Stimulated activated CD8-positive, alpha-beta memory T cell treated with anti-CD3 and anti-CD28 coated beads, Interleukin-12 subunit alpha, Interleukin-12 subunit beta, amount 100 ng/mL, for 1 hour (primary cell): ENCODE measurements around the gene CMPK1.
"Not testable (repeated sequence)": the region's sequence is repeated elsewhere in the genome, so short reads cannot be mapped to it uniquely, and the experiment has no call there.

Experiments
- DNase-seq: peaks from one replicate; pipeline ENCODE4 v3.0.0-alpha.2; 2020; ENCODE audit warnings: low read depth

CMPK1 gene

DNA sequence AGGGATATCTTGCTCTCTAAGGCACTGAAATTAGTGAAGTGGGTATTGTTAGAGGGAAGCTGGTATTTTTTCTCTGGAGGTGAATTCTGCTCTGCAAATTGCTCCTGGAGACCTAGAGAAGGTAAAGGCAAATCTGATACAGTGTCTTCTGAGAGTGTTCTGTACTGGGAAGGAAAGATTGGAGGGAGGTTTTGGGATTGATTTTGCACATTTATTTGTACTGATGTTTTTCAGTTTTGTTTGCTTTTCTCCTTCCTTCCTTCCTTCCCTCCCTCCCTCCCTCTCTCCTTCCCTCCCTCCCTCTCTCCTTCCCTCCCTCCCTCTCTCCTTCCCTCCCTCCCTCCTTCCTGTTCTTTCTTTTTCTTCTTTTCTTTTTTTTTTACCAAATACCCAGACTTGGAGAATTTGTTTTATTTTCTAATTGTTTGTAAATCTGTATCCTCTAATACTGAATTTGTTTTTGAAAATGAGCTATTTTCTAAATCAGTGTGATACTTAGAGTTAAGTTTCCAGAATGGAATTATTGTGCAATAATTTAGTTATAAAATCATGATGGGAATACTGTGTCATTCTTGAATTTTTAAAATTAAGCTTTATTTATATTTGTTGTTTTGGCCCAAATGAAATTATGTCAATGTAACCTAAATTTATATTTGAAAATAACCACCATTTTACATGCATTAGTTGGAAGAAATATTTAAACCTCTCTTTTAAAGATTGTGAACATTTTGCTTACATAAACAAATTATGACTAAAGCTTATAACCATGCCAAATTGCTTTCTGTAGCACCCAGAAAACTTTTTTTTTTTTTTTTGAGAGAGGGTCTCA, 4.9 kb downstream of the CMPK1 start:
- DNase-seq, result no peak

DNA sequence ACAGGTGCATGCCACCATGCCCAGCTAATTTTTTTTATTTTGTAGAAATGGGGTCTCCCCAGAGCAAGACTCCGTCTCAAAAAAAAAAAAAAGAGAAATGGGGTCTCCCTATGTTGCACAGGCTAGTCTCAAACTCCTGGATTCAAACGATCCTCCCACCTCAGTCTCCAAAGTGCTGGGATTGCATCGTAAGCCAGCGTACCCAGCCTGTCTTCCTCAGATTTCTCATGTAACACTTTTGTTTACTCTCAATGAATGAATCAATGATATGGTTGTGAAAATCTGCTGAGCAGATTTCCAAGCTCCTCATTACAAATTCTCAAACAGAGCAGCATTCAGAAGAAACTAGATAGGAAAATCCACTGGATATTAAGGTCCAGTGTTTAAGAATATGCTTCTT, 6.6 kb downstream of the CMPK1 start:
- no peak for DNase-seq

DNA sequence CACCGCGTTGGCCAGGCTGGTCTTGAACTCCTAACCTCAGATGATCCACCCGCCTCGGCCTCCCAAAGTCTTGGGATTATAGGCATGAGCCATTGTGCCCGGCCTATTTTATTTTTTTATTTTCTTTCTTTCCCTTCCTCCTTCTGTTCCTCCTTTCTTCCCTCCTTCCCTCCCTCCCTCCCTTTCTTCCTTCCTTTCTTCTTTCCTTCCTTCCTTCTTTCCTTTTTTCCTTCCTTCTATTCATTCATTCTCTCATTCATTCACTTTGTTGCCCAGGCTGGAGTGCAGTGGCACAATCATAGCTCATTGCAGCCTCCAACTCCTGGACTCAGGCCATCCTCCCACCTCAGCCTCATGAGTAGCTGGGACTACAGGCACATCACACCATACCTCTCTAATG, 13.4 kb downstream of the CMPK1 start:
- DNase-seq, result not testable (repeated sequence)

DNA sequence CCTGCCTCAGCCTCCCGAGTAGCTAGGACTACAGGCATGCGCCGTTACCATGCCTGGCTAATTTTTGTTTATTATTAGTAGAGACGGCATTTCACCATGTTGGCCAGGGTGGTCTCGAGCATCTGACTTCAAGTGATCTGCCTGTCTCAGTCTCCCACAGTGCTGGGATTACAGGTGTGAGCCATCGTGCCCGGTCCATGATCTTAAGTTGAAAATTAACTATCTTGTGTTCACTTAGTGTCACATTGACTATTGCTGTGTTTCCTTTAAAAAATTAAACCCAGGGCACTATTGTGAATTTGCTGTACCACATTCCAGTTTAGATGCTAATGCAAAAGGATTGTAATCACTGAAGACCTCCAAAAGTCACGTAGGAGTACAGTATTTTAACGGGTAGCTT, 14.1 kb downstream of the CMPK1 start:
- DNase-seq, result no peak

DNA sequence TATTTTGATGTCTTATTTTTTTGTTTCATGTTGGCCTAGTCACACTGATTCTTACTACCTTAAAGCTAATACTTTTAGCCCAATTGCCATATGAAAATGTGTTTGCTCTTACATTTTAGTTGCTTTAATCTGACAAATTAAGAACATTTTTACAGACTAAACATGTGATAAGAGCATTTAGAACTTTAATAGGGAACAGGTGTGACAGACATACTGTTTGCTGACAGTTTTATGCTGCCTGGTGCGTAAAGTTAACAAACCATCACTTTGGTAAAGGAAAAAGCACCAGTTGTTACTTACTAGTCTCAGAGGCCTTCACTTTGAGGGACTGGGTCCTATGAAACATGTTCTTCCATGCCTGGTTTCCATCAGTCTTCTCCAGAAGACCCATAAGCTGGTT, 14.7 kb downstream of the CMPK1 start:
- no peak for DNase-seq

DNA sequence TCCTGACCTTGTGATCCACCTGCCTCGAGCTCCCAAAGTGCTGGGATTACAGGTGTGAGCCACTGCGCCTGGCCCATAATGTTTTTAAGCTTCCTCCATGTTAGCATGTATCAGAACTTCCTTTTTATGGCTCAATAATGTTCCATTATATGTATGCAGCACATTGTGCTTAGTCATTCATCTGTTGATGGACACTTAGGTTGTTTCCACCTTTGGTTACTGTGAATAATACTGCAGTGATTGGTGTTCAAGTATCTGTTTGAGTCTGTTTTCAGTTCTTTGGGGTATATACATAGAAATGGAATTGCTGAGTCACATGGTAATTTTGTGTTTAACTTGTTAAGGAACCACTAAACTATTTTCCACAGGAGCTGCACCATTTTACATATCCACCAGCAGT, 17.7 kb downstream of the CMPK1 start:
- DNase-seq, result no peak

DNA sequence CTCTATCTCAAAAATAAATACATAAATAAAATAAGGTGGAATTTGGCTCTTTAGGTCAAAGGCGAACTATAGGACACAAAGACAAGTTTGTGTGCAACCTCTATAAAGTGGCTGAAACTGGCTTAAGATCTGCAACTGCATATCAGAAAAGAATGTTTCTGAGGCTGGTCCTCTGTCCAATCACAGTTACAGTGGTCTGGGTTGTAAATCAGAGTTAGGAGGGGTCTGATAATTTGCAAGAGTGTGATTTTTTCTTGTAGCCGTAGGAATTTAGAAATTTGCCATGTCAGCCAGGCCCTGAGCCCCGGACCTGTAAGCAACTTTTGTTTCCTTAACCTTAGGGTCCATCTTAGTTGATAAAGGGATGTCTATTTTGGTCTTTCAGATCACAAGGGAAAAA, 27.8 kb downstream of the CMPK1 start:
- DNase-seq, result no peak

DNA sequence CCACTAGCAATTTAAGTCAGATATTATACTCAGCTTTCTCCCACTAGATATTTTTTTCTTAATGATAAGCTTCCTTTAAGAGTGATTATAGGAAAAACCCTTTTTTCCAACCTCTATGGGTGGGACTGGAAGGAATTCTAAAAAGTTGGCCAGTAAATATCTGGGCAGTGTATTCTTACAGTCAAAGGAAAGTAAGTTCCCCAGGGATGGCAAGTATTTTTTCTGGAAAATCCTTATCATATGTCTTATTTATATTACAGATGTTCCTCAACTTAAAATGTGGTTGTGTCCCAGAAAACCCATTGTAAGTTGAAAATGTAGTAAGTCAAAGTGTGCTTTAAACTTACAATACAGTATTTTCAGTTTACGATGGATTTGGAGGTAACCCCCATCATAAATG, 29.2 kb downstream of the CMPK1 start:
- DNase-seq, result no peak

DNA sequence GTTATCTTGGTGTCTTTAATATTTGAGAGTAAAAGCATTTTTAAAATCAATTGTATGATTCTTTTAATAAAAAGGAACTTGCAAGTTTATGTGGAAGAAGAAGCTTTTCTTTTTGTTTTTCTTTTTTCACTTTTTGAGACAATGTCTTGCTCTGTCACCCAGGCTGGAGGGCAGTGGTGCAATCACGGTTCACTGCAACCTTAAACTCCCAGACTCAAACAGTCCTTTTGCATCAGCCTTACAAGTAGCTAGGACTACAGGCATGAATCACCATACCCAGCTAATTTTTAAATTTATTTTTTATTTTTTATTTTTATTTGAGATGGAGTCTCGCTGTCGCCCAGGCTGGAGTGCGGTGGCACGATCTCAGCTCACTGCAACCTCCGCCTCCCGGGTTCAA, 34.1 kb downstream of the CMPK1 start:
- no peak for DNase-seq

DNA sequence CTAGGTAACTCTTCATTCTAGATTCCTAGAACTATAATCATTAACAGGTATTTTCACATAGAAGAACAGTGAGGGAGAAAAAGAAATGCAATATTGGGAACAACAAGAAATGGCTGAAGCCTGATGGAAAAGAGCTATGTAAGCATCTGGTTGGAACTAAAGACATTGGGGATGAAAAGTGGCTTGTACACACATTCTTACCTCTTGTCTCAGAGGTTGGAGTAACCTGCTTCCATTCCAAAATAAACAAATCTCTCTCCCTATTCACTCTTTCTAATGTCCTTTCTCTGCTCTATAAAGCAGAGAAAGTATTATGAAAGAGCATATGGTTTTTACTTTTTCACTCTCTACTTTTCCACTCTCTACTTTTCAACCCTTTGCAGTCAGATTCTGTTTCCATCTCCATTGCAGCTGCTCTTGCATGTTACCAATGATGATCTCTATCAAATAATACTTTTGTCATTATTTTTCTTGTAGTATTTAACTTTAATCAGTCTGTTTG, 37.5 kb downstream of the CMPK1 start:
- no peak for DNase-seq

DNA sequence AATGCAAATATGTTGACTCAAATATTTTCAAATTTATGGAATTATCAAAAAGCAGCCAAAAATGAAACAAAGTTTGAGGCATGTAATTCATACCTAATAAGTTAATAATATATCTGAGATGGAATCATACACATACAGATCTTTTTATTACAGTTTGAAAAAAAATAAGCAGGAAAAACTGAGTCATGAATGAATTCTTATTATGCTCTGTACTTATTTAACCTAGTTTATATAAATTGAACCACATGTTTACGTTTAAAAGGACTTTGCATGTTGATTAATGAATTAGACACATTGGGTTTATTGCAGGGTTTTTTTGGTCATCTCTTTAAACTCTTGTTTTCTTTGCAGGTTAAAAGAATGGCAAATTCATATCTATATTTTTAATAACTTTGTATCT, 40.9 kb downstream of the CMPK1 start:
- DNase-seq, result no peak

DNA sequence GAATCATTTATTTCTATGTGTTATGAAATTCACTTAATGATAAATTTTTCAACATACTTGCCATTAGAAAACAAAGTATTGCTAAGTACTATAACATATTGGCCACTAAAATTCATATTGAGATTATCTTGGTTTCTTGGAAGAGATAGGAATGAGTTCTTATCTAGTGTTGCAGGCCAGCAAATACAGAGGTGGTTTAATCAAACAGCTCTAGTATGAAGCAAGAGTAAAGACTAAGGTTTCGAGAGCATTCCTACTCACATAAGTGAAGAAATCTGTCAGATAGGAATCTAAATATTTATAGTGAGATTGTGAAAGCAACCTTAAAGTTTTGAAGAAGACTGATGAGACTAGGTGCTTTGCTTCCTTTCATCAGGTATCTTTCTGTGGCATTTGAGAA, 44.6 kb downstream of the CMPK1 start:
- no peak for DNase-seq

DNA sequence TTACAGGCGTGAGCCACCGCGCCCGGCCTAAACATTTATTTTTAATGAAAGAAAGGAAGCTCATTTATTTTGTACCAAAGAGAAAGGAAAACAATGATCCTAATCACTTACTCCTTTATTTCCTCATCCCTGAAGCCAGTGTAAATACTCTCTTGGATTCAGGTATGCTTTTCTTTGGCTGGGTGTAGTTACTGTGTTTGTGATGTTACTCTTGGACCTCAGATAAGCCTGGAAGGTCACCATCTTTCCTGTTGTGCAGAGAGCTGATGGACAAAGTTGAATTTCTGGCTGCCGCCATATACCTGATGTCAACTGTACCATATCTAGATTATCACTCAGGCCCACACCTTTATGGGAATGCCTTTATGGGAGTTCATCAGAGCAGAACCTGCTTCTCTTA, 47.1 kb downstream of the CMPK1 start:
- no peak for DNase-seq

DNA sequence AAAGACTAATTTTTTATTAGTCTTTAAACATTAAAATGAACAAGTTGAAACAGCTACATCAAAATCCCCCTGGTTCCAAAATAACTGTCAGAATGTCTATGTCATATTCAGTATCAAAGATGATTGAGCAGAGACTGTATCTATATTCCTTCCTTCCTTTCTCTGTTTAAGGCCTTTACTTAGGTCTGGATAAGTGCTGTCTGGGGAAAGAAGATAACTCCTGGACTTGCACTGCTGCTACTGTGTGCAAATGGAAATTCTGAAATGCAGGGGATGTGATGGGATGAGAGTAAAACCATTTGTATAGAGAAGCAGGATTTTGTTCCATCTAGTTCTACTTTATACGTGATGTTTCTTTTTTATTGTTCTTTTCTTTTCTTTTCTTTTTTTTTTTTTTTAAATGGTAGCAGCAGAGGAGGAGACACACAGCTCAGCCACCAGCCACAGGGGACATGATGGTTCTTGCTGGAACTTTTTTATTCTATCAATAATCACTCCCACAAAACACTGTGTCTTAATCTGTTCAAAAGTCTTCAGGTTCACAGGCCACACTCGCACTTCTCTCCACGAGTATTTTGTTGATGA, 48.9 kb downstream of the CMPK1 start:
- DNase-seq, result no peak

DNA sequence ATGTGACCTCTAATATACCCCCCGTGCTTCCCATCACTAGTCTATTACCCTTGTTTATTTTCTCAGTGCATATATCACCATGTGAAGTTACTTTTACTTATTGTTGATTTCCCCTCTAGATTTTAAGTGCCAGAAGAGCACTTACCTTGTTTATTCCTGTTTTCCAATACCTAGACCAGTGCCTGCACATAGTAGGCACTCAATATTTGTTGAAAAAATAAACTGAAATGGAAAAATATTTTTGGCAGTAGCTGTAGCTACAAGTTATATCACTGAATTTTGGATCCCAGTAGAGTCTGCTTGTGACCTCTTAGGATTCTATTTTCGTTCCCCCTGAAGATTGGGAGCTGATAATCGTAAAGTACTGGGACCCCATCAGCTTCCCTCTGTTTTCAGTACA, 50.5 kb downstream of the CMPK1 start:
- DNase-seq, result no peak

DNA sequence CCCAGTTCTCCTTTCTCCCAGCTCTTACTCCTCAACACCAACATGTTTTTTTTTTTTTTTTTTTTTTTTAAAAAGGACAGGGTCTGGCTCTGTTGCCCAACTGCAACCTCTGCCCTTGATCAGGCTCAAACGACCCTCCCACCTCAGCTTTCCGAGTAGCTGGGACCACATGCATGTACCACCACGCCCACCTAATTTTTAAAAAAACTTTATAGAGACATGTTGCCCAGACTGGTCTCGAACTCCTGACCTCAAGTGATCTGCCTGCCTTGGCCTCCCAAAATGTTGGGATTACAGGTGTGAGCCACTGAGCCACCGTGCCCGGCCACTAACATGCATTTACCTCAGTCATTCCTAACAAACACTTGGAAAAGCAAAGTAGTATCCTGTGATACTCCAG, 51.4 kb downstream of the CMPK1 start:
- no peak for DNase-seq

DNA sequence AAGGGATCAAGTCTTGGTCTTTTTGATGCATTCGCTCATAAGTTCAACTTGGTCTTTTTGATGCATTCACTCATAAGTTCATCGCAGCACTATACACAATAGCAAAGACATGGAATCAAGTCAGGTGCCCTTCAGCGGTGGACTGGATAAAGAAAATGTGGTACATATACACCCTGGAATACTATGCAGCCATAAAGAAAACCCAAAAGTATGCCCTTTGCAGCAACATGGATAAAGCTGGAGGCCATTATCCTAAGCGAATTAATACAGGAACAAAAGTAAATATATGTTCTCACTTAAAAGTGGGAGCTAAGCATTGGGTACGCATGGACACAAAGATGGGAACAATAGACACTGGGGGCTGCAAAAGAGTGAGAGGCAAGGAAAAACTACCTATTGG, 52.7 kb downstream of the CMPK1 start:
- no peak for DNase-seq

DNA sequence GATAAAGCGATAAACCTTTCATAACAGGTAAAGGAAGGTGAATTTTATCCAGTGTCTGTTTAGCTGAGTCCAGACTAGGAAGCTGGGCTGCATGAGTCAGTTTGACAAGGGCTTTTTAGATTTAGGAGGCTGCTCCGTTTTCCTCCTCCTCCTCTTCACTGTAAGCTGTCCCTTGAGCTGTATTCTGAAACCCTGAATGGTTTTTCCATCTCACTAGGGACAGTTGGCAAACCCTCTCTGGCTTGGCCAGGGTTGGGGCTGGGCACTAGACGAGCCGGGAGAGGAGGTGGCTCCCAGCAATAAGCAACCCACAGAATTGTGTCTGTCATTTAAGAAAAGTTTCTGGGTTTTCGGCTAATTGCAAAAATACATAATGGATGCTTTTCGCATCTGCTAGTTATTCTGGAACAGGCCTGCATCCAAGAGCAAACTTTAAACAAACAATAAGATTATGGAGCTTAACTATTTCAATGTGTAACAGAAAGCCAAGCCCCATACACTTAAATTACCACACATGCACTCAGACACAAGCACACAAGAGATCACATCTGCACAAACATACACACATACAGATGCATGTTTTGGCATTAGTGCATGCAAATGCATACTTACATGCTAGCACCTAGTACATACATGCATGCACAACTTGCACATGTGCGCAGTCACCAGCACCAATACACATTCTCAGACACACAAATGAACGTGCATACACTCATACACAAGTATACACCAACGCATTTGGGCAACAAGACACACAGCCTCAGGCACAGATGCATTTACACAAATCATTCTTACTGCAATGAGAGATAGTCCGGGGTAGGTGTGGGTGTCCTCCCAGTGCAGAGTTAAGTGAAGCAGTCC, 54.7 kb downstream of the CMPK1 start:
- no peak for DNase-seq

DNA sequence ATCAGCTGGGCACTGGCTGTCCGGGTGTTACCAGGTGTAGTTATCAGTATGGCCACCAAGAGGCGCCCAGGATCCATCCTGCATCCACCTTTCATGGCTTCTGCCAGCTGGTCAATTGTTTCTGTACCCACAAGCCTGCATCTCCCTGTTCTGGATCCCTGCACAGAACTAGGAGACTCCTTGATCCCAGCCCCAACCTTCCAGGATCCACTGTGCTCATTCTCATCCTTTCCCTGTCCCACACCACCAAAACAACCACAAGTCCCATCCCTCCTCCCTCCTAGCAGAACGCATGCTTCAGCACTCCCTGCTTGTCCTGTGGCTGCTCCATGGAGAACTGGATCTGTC, 55.3 kb downstream of the CMPK1 start:
- no peak for DNase-seq

DNA sequence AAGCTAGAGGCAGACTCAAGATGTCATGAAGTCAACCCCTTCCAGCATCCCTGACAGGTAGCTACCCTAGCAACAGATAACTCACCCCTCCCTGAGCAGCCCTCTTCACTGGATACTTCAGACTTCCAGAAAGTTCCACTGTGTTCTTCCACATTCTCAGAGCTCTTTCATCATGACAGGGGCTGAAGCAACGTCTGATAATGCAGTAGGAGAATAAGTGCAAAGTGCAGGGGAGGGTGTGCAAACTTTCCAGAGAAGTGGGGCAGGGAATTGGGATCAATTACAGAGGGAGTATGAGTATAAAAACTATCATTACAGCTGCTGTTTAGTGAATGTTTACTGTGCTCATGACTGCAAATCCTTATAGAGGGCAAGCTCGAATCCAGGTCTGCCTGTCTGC, 56.1 kb downstream of the CMPK1 start:
- no peak for DNase-seq

DNA sequence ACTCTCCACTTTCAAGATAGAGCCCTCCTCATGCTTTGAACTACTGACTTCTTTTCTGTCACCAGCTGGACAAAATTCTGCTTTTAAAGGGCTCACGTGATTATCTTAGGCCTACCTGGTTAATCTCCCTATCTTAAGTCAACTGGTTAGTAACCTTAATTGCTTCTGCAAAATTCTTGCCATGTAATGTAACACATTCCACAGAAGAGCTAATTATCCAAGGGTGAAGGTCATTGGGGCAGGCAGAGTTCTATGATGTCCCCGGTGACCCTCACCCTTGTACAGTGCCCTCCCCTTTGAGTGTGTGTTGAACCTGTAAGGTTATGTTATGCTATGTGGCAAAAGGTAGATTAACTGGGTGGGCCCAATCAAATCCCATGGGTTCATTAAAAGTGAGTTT, 57.3 kb downstream of the CMPK1 start:
- DNase-seq, result no peak

DNA sequence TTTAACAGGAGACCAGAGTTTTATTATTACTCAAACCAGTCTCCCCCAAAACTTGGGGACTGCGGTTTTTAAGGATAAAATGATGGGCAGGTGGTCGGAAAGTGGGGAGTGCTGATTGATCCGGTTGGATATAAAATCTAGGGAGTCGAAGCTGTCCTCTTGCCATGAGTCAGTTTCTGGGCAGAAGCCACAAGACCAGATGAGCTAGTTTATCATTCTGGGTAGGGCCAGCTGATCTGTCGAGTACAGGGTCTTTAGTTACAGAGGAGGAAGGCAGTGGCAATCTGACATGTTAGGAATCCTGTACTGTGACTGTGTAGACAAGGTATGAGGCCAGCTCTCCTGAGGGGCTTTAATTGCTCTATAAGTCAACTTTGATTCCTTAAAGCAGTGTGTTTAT, 59.6 kb downstream of the CMPK1 start:
- no peak for DNase-seq

DNA sequence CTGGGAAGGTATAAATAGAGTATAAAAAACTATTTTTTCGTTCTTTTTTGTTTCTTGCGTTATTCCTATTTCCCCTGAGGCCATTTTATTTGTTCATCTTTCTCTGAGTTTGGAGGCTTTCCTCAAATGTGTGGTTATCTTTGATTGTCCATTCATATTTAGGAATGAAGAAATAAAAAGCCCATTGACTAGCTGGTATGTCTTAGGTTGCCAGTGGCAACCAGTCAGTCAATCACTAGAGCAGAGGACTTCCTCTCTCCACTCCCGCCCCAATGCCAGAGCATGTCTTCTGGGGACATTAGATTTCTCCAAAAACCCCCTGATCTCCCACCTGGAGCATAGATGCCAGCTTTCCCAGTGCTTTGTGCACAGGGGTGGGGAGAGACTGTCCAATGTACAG, 61.8 kb downstream of the CMPK1 start:
- DNase-seq, result no peak
